GM19438 (cell line): ENCODE results near the gene LCE1A.

Experiments
- ATAC-seq: cut with Tn5 transposase; IDR thresholded peaks from one replicate; pipeline ENCODE4 v1.9.1; 2021; ENCODE audit warnings: low read depth; ENCODE audit not compliant: unreplicated experiment

LCE1A gene, protein sequence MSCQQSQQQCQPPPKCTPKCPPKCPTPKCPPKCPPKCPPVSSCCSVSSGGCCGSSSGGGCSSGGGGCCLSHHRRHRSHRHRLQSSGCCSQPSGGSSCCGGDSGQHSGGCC

DNA sequence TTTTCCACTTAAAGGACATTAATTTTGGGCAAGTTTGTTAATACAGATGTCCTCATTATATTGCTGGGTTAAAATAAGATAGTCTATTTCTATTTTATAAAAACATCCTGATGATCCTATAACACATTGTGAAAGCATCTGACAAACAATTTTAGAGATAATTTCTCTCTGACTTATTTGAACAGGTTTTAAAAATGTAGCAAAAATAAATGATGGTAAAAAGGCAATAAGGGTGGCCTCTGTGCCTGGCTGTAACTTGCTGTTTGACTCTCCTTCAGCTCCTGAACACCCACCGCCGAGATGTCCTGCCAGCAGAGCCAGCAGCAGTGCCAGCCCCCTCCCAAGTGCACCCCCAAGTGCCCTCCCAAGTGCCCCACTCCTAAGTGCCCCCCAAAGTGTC lies at the start of gene LCE1A:
TSS of gene LCE1A (plus strand) at position 301 of the 400 bp plus-strand sequence. CDS start at position 301, 0 bp downstream.
- no peak for ATAC-seq

DNA sequence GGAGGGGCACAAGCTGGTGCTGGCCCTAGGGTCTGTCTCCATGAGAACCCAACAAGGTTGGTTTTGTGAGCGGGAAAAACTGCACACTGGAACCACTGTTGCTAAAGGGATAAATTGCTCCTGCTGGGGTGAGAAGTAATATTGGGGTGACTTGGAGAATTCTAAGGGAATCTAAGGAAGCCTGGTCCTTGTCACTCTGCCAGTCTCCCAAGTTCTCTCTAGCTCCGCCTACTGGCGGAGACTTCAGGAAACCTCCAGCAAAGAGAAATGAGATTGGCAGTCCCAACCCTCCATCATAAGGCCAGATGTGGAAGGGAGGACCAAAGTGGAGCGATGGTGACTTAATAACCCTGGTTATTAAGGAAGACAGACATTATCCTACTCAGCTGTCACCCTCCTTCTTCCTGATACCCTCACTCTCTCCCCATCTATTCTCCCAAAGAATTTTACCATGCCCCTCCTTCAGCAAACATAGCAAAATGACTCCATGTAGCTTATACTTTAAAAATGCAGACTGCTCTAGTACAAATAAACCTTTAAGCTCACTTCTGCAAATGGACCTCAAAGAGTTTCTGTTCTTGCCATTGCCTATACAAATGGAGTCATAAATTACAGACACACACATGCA lies 49.6 kb upstream of the LCE1A start:
- ATAC-seq = no peak

DNA sequence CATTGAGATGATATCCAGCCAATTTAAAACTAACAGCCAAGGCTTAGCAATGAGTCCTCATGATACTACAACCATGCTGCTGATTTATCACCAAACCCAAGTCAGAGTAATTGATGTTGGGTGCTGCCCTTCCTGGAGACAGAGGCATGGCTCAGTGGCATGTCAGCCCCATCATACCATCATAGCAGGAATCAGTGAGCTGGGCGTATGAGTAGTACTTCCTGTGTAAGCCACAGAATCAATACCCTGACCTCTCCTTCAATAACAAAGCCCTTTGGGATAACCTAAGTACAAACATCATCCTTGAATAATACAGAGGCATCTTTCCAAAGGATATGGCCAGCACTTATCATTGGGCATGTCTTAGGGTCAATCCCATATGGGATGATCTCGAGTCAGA lies 44.2 kb upstream of the LCE1A start:
- no peak for ATAC-seq

DNA sequence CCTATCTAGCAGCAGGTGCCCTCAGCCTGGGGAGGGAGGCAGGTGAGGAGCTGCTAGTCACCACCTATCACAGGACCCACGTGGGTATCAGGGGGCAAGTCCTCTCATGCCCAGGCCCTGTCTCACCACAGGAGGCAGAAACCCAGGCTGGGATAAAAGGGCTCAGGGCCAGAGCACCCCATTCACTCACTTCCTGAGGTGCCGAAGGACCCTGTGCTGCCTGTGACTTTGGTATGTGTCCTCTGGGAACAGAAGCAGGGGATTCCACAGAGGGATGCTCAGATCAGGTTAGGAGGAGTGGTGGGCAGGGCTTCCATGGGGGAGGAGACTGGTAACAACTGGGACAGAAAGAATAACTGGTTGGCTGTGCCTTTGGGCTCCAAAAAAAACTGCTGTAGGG lies 41.2 kb upstream of the LCE1A start, which contains the start of gene LCE1E:
TSS of gene LCE1E (plus strand) at position 181 of the 400 bp plus-strand sequence. CDS start 1,043 bp downstream, outside the sequence.
- no peak for ATAC-seq

DNA sequence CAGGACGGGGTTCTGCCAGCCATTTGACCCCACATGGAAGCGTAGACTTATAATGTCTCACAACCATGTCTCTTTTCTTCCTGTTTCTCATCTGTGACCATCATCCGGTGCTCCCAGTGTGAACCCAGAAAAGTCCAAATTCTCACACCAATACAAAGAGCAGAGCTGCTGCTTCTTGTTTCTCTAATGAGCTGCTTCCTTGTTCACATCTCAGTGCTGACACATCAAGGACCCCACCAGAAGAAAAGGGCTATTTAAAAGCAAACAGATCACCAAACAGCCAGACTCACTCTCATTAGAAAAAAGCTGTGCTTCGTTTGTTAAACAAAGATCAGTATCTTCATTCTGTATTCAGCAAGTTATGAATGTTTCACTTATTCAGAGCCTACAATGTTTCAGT lies 31.6 kb upstream of the LCE1A start:
- ATAC-seq = no peak

DNA sequence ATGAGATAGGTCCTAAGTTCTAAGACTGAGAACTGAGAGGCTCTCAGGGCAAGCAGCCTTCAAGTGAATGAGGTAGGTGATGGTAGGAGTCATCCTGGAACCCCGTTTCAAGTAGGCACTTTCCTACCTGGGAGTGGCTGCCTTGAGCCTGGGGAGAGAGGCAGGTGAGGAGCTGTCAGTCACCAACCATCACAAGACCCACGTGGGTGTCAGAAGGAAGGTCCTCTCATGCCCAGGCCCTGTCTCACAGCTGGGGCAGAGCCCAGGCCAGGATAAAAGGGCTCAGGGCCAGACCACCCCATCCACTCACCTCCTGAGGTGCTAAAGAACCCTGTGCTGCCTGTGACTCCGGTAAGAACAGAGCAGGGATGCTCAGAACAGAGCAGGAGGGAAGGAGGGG lies 30.9 kb upstream of the LCE1A start, which contains the start of gene LCE1D:
TSS of gene LCE1D (plus strand) at position 301 of the 400 bp plus-strand sequence. CDS start 1,074 bp downstream, outside the sequence.
- no peak for ATAC-seq

DNA sequence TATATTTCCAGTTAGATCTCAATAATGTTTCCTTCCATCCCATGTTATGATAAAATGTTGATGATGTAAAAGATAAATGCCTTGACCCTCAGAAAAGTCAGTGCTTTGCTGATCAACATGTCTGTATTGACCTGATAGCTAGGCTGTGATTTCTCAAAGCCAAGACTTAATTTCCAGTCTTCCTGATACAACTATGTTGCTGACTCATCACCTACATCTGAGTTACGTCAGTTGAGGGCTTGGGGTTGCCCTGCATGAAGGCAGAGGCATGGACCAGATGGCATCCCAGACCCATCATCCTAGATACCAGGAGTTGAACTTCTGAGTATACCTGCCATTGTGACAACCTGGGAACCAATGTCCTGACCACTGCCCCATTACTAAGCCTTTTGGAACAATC lies 25.9 kb upstream of the LCE1A start:
- ATAC-seq = no peak

DNA sequence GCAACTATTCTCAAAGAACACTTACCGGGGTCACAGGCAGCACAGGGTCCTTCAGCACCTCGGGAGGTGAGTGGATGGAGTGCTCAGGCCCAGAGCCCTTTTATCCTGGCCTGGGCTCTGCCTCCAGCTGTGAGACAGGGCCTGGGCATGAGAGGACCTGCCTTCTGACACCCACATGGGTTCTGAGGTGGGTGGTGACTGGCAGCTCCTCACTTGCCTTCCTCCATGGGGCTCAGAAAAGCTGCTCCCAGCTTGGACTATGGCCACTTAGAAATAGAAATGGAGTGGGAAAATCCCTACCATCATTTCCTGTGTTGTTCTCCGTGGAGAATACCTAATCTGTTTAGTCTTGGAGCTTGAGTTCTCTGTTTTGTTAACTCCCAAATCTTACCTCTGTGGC lies 20.7 kb upstream of the LCE1A start, which contains the start of gene LCE1C:
TSS of gene LCE1C (minus strand) at position 76 of the 400 bp plus-strand sequence. CDS start 1,173 bp downstream, outside the sequence.
- ATAC-seq = no peak

DNA sequence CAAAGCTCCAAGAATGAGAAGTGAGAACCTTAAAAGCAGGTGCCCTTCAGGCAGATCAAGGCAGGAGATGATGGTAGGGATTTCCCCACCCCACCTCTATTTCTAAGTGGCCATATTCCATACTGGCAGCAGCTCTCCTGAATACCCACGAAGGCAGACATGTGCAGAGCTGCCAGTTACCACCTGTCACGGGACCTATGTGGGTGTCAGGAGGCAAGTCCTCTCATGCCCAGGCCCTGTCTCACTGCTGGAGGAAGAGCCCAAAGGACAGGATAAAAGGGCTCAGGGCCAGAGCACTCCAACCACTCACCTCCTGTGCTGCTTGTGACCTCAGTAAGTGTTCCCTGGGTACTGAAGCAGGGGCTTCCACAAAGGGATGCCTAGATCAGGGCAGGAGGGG lies 16.2 kb upstream of the LCE1A start:
- ATAC-seq = no peak

DNA sequence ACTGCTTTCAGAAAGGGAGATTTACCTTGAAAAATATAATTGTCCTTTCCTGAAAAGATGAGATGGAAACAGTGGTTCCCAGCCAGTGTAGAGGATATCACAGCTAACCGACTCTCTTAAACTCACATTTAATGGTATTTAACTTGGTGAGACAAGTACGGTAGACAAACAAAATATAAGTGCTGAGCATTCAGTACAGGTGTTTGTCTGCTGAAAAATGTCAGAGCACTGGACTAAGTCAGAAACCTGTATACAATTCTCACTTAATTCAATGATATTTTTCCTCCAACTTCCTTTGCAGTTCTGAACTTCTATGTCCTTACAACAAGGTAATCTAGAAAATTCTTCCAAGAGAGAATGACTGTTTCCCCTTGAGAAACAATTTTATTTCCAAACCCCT lies 15.6 kb upstream of the LCE1A start, which contains the start of gene LCE1B:
TSS of gene LCE1B (plus strand) at position 301 of the 400 bp plus-strand sequence. CDS start 476 bp downstream, outside the sequence.
- no peak for ATAC-seq

DNA sequence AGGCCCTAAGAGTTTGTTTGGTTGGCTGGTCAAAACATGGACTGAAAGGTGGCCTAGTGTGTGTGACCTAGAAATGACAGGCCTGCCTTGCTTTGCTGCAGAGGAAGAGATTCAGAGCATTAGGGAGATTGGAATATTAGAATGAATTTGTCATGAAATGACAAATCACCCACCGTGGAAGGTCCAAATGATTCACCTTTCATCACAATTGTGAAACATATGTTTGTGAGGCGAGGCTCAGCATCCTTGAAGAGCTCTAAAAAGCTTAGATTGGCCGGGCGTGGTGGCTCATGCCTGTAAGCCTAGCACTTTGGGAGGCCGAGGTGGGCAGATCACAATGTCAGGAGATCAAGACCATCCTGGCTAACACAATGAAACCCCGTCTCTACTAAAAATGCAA lies 10.0 kb upstream of the LCE1A start:
- ATAC-seq = no peak

DNA sequence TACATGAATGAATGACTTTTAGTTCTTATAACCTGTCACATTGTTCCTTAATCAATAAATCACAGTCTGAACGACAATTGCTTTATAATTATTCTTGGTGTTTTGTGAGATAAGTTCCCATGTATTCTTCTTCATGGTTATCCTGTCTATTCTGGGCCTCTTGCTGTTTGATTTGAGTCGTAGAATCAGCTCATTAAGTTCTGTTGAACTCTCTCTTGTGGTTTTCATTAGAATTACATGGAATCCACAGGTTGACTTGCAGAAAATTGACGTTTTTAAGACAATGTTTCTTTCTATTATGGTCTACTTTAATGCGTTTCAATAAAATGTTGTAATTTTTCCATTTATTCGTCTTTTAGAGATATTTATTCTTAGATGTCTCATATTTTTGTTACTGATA lies 4.0 kb upstream of the LCE1A start:
- ATAC-seq = no peak

DNA sequence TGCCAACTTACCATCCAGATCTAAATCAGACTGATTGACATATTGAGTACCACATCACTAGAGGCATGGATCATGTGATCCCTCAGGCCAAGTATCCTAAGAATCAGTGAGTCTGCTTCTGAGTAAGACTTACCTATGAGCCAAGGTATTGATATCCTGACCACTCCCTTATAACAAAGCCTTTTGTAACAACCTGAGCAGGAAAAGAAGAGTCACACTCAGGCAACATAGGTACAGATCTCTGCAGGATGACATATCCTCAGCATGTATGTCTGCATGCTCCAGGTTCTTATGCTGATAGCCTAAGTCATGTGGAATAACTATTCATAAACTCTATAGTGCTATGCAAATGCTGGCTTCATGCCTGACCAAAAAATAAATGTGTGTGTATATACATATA lies 2.3 kb upstream of the LCE1A start:
- no peak for ATAC-seq

DNA sequence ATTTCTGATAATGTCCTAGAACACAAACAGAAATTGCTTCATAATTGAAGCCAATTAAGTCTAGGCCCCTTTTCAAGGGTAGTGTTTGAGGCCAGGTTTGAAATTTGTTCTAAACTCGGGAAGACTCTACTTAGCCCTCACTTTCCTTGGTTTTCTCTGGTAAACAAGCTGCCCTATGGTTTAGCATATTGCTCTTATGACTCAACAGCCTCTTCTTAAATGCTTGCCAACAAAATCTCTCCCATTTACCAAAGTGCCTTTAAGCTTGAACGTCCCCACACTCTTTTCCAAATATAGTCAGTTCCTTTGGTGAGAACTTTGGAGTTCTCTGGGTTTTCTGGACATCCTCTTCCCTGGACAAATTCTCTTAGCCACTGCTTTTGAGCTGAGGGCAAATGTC lies 9.6 kb downstream of the LCE1A start:
- ATAC-seq = no peak

DNA sequence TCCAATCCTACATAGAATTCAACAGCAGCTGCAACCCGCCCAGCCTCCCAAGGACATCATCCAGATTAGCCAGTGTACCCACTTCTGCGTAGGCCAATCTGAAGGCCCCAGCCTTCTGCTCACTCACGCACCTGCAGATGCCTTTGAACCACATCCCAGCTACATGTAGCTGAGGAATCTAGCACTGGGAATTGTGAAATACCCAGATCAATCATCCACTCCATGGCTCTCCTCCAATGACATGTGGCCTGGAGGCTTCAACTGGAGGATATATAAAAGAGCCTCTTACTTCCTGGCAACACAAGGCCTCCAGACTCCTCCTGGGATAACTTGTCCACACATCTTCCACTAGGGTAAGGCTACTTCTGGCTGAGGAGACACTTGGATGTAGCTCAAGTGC lies 15.3 kb downstream of the LCE1A start, which contains the start of gene LCE6A:
TSS of gene LCE6A (plus strand) at position 301 of the 400 bp plus-strand sequence. CDS start 665 bp downstream, outside the sequence.
- no peak for ATAC-seq

DNA sequence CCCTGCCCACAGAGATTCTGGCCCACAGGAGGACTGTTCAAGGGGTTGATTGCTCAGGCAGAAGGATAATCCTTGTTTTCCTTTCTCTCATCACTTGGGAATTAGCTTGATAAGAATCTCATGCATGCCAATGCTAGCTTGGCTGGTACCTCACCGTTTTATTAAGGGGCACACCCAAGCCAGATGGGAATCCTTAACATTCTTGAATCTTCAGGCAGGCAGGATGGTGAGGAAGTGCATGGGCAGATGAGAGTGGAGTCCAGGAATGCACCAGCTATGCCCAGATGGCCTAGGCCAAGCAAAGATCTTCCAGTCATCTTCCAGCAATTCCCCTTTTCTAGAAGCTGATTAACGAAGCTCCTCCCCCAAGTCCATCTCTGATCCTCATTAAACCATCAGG lies 28.4 kb downstream of the LCE1A start:
- ATAC-seq = no peak

DNA sequence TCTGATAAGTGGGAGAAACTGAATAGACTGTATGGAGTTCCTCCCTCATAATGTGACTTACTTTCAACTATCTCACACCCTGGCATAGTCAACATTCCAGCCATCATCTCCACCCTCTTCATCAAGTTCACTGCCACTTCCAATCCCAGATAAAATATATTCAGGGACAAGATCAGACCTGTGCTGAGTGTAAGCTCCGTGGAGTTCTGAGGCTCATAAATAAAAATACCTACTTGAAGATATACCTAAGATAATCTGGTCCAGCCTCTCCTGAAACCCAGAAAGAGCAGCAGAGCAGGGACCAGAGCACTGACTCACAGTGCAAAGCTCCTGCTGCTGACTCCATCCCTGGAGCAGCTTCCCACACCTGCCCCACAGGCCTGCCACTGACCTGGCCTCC lies 30.8 kb downstream of the LCE1A start:
- no peak for ATAC-seq

DNA sequence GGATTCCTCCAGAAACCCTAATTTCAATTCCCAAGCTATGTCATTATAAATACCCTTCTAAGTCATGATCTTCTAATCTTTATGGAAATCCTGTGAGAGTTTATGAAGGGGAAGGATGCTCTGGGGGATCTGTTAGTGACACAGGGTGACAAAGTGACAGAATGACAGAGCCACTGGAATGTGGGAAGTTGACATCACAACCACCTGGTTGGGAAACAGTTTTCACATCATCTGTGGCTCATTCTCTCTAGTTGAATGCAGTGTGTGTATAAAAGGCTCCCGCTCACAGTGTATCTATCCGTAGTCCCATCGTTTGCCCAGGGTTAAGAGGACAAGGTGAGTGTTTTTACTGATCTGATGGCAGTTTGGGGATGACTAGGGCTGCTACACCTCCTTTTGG lies 32.4 kb downstream of the LCE1A start, which contains the start of gene LCE7A:
TSS of gene LCE7A (plus strand) at position 301 of the 400 bp plus-strand sequence. CDS start 702 bp downstream, outside the sequence.
- no peak for ATAC-seq

DNA sequence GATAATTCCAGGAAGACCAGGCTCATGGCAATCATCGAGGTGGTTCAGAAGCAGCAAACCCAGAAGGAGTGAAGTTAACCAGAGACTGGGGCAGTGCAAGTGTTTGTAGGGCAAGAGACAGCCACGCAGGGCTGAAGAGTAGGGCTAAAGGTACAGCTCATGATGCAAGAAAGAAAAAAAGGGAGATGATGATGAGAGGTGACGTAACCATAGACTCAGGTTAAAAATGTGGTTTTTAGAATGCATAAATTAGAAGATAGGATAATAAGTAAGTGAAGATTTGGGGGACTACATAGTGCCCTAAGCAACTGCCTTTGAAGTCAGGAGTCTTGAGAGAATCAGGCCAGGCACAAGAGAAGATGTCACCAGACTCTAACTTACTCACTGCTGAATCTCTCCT lies 32.9 kb downstream of the LCE1A start:
- no peak for ATAC-seq

DNA sequence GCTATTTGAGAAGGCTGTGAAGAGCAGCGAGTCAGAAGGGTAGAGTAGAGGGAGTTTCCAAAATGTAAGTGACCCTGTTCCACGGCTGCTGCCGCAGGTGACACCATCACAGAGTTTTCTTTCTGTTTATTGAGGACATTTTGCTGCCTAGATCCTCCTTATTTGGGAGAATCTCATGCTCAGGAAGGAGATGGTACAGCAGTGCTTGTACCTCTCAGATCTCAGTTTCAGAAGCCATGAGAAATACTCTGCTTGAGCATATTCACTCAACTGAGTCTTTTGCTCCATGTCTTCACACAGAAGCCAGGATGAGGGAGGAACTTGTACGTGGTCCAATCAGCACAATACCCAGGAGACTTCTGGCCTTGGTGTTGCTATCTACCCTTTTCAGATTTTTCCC lies 34.1 kb downstream of the LCE1A start:
- ATAC-seq = no peak

DNA sequence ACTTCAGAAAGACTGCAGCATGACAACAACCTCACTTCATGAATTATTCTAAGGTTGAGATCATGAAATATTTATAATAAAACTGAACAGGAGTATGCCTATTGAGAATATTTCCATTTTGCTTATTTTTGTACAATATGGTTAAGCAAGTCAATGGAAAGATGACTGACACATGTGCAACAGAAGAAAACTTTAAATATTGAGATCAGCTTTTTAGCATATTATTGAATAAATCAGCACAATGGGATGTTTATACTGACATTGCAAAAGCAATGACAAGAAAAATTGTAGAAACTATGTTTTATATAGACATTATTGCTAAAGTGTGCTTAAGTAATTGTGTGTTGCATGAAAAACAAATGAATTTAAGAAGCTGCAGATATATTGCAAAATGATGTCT lies 37.2 kb downstream of the LCE1A start:
- no peak for ATAC-seq

DNA sequence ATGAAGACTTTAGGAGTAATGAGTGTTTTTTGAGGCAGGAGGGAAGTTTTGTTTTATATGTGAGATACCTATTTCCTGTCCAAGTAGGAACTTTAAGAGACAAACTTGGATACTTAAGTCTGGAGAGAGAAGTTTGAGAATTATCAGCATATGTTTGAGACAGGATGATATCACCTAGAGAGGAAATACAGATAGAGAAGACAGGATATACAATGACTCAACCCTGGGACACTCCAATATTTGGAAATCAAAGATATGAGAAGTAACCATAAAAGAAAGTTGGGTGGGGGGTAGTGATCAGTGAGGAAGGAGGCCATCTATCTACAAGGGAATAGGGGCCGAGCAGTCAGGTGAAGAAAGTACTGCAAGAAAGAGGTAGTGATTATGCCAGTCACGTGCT lies 39.0 kb downstream of the LCE1A start:
- no peak for ATAC-seq
